ENCODE data around the gene ARF3. TPM values are rescaled to one million over a fixed set of nuclear protein-coding genes. Genes with fewer than 3 reads are reported as not detected.

Gene ARF3
- polyA plus RNA-seq, 2 of the 4 experiments (the other 2 are of a cell fraction): 138 to 287 TPM

- TF ChIP-seq ELK1 (IDR thresholded peaks at IDR 0.05; ENCODE audit: low read depth, low read length) (no peak), HMGXB4 (CRISPR knock-in tag; IDR thresholded peaks at IDR 0.05; ENCODE audit: borderline replicate concordance) (no peak), CHD4 (IDR thresholded peaks at IDR 0.05; ENCODE audit: borderline replicate concordance) (no peak), JUNB (IDR thresholded peaks at IDR 0.05) (no peak), NPAS2 (CRISPR knock-in tag; IDR thresholded peaks at IDR 0.05; ENCODE audit: borderline replicate concordance) (peak; percentile 48; the same call in 1 of the 2 replicates), MAZ (IDR thresholded peaks at IDR 0.05; ENCODE audit: borderline replicate concordance, low read depth, low read length) (no peak), HDAC2 (IDR thresholded peaks at IDR 0.05) (no peak), HOXB13 (CRISPR knock-in tag; IDR thresholded peaks at IDR 0.05; ENCODE audit: low read depth) (no peak), PBX3 (IDR thresholded peaks at IDR 0.05) (no peak), NR3C1 (IDR thresholded peaks at IDR 0.05) (no peak), HOXA7 (CRISPR knock-in tag; IDR thresholded peaks at IDR 0.05) (no peak), RNF2 (IDR thresholded peaks at IDR 0.05; ENCODE audit: borderline replicate concordance, low read depth) (0 out of 2 replicates have a peak, but pooled peaks have one; percentile 35), HEYL (CRISPR knock-in tag; IDR thresholded peaks at IDR 0.05) (no peak), CEBPB (IDR thresholded peaks at IDR 0.05) (no peak), MYC (IDR thresholded peaks at IDR 0.05; ENCODE audit: borderline replicate concordance, low read length) (no peak), MAX (IDR thresholded peaks at IDR 0.05) (peak; percentile 98), ZNF302 (CRISPR knock-in tag; IDR thresholded peaks at IDR 0.05) (peak; percentile 49; the same call in 1 of the 2 replicates), JUN (IDR thresholded peaks at IDR 0.05) (peak in 1 of 2 experiments; percentile 29; a peak in 1 of 5 replicates), BHLHE40 (IDR thresholded peaks at IDR 0.05; ENCODE audit: low read depth, low read length) (peak; percentile 43; the same call in 1 of the 2 replicates), NFE2L2 (conservative IDR thresholded peaks at IDR 0.05; ENCODE audit: low read length) (no peak), ESRRA (IDR thresholded peaks at IDR 0.05; ENCODE audit: borderline replicate concordance, low read length) (no peak), RARB (CRISPR knock-in tag; IDR thresholded peaks at IDR 0.05) (no peak), TP53 (CRISPR knock-in tag; IDR thresholded peaks at IDR 0.05) (peak; percentile 69; the same call in 1 of the 2 replicates), TFCP2L1 (CRISPR knock-in tag; IDR thresholded peaks at IDR 0.05) (no peak), RFX5 (IDR thresholded peaks at IDR 0.05) (no peak), SMC3 (IDR thresholded peaks at IDR 0.05) (no peak), KDM1A (IDR thresholded peaks at IDR 0.05; ENCODE audit: low read depth) (no peak), MAFK (IDR thresholded peaks at IDR 0.05; ENCODE audit: partially characterized antibody) (no peak), POLR2A (IDR thresholded peaks at IDR 0.05; ENCODE audit: low read length) (no peak), ZSCAN20 (CRISPR knock-in tag; IDR thresholded peaks at IDR 0.05) (no peak), CBX2 (IDR thresholded peaks at IDR 0.05; ENCODE audit: borderline replicate concordance, low read depth) (no peak), CBX8 (IDR thresholded peaks at IDR 0.05) (no peak), PHF8 (IDR thresholded peaks at IDR 0.05; ENCODE audit: borderline replicate concordance, low read depth) (no peak), POLR2AphosphoS2 (conservative IDR thresholded peaks at IDR 0.05; ENCODE audit: low read length) (no peak), FOSB (CRISPR knock-in tag; IDR thresholded peaks at IDR 0.05) (no peak), FOXS1 (CRISPR knock-in tag; IDR thresholded peaks at IDR 0.05) (no peak), CHD2 (IDR thresholded peaks at IDR 0.05; ENCODE audit: low read length, partially characterized antibody) (no peak)
These were observed 41.4 kb upstream of the ARF3 start (continued) for GRCh38 chr12:48998497-48999353.
